ENCODE measurements around the gene HOGA1.

The HOGA1 gene

DNA sequence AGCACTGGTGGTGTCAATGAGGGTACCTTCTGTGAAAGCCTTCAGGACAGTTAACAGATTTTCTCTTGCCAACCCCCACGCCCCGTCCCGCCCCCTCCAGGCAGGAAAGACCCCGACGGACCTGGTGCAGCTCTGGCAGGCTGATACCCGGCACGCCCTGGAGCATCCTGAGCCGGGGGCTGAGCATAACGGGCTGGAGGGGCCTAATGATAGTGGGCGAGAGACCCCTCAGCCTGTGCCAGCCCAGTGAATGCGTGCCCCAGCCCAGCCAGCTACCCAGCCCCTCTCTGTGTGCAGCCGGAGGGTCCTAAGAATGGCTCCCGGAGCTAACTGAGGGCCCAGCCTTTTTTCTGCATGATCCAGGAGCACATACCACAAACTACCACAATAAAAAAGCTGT, 713 bp upstream of the HOGA1 start:
- Mint-ChIP-seq H3K27me3 (ENCODE audit: low read depth) (peaks cover 4% of the 10 kb centered on the region), H3K27ac (peak overlapping the region; percentile 96 to 97 (median 97)), H3K4me1 (peaks cover 9% of the 10 kb centered on the region), H3K4me3 (no peak overlapping the region), H3K9me3 (no peaks in the 10 kb centered on the region), H3K36me3 (ENCODE audit: low read depth) (no peaks in the 10 kb centered on the region)
- TF ChIP-seq, protein P1, sequence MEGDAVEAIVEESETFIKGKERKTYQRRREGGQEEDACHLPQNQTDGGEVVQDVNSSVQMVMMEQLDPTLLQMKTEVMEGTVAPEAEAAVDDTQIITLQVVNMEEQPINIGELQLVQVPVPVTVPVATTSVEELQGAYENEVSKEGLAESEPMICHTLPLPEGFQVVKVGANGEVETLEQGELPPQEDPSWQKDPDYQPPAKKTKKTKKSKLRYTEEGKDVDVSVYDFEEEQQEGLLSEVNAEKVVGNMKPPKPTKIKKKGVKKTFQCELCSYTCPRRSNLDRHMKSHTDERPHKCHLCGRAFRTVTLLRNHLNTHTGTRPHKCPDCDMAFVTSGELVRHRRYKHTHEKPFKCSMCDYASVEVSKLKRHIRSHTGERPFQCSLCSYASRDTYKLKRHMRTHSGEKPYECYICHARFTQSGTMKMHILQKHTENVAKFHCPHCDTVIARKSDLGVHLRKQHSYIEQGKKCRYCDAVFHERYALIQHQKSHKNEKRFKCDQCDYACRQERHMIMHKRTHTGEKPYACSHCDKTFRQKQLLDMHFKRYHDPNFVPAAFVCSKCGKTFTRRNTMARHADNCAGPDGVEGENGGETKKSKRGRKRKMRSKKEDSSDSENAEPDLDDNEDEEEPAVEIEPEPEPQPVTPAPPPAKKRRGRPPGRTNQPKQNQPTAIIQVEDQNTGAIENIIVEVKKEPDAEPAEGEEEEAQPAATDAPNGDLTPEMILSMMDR (IDR thresholded peaks at IDR 0.05; ENCODE audit: unreplicated experiment in 3 of 3), result no peak

DNA sequence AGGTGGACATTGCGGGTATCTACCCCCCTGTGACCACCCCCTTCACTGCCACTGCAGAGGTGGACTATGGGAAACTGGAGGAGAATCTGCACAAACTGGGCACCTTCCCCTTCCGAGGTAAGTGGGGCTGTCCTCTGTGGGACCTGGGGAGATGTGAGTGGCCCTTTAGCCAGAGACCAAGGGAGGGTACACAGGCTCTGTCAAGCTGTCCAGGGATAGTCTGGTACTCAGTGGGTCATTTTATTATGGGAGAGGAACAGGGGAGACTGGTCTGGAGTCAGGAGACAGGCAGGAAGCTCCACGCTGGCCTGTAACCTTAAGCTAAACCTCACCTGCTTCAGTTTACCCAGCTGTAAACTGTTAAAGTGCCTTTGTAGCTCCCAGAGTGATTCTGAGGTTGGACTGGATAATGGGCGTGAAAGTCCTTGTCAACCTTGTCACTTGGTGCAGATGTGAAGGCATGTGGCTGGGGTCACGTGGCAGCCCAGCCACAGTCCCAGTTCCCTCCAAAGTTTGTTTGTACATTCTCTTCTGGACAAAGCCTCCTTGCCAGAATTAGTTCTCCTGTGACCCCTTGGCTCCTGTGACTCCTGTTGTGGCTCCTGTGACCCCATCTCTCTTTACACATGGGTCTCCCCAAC, 729 bp downstream of the HOGA1 start:
- H3K4me1 Mint-ChIP-seq, result peaks cover 9% of the 10 kb centered on the region
- TF ChIP-seq, protein P1 (IDR thresholded peaks at IDR 0.05; ENCODE audit: unreplicated experiment in 3 of 3), result no peak
- H3K4me3 Mint-ChIP-seq, result peak overlapping the region; percentile 45 to 84 (median 80)
- H3K27me3 Mint-ChIP-seq (ENCODE audit: low read depth), result no peaks in the 10 kb centered on the region
- no peaks in the 10 kb centered on the region for H3K36me3 Mint-ChIP-seq (ENCODE audit: low read depth)
- H3K9me3 Mint-ChIP-seq, result no peaks in the 10 kb centered on the region
- H3K27ac Mint-ChIP-seq, result peak overlapping the region; percentile 96 to 97 (median 97)

DNA sequence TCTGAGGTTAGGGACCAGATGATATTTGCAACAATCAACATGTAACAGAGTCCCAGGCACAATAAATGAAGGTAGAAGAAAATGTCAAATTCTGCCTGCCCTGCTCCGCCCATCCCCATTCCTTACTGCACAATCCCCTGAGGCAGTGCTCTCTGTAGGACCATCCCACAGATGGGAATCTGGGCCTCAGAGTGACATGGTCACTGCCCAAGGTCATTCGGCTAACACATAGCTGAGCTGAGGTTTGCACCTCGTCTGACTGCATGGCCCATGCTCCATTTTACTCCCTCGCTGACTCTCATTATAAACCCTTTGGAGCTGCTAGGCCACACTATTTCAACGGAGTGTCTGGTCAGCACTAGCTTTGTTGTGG, 1.2 kb downstream of the HOGA1 start:
- H3K9me3 Mint-ChIP-seq, result no peaks in the 10 kb centered on the region
- H3K36me3 Mint-ChIP-seq (ENCODE audit: low read depth), result no peaks in the 10 kb centered on the region
- peak overlapping the region in 2 of 3 experiments; percentile 75 for H3K4me3 Mint-ChIP-seq
- peak overlapping the region; percentile 96 to 97 (median 97) for H3K27ac Mint-ChIP-seq
- TF ChIP-seq, protein P1 (IDR thresholded peaks at IDR 0.05; ENCODE audit: unreplicated experiment in 3 of 3), result no peak
- no peaks in the 10 kb centered on the region for H3K27me3 Mint-ChIP-seq (ENCODE audit: low read depth)
- H3K4me1 Mint-ChIP-seq, result peaks cover 9% of the 10 kb centered on the region

DNA sequence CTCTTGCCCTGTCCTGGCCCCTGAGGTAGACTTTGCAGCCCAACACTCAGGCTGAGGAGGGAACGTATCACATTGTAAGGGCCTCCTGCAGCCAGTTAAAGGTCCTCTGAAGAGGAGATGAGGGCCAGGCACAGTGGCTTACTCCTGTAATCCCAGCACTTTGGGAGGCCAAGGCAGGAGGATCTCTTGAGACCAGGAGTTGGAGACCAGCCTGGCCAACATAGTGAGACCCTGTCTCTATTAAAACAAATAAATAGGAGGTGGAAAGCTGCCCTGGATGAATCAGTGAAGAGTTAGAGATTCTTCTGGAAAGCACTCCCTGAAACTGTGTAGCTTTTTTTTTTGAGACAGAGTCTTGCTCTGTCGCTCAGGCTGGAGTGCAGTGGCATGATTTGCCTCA, 3.0 kb downstream of the HOGA1 start:
- no peaks in the 10 kb centered on the region for H3K9me3 Mint-ChIP-seq
- H3K27me3 Mint-ChIP-seq (ENCODE audit: low read depth), result no peaks in the 10 kb centered on the region
- TF ChIP-seq, protein P1 (IDR thresholded peaks at IDR 0.05; ENCODE audit: unreplicated experiment in 3 of 3), result no peak
- H3K4me1 Mint-ChIP-seq, result peaks cover 9% of the 10 kb centered on the region
- H3K4me3 Mint-ChIP-seq, result no peak overlapping the region
- H3K27ac Mint-ChIP-seq, result no peak overlapping the region
- no peaks in the 10 kb centered on the region for H3K36me3 Mint-ChIP-seq (ENCODE audit: low read depth)

DNA sequence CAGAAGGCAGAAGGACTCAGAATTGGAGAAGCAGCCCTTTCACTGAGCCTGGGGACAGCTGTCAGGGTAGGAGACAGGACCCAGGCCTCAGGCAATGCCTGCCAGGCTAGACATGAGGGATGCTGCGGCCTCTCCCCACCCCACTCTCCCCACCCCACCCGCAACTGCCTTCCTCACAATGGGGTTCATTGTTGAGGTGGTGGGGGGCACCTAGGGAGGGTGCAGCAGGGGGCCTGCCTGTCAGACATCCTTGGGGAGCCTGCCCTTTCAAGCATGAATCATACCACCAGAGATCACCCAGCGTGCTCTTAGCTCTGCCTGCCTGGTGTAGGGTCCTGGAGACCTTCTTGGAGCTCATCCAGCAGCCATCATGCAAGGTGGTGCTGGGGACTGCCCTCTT, 5.3 kb downstream of the HOGA1 start, which contains the start of gene C10orf62:
C10orf62 (plus strand) TSS at position 243 of the 400 bp plus-strand sequence. CDS start 177 bp downstream, outside the sequence.
- peak within 1 kb of the TSS in 1 of 3 experiments; percentile 30 for H3K4me3 Mint-ChIP-seq

More for the DNA sequence above, 5.3 kb downstream of the HOGA1 start, which contains the start of gene C10orf62:
- TF ChIP-seq, protein P1 (IDR thresholded peaks at IDR 0.05; ENCODE audit: unreplicated experiment in 3 of 3), result no peak
- H3K27me3 Mint-ChIP-seq (ENCODE audit: low read depth), result no peaks in the 10 kb centered on the region
- no peaks in the 10 kb centered on the region for H3K9me3 Mint-ChIP-seq
- no peak within 1 kb of the TSS for H3K27ac Mint-ChIP-seq
- H3K36me3 Mint-ChIP-seq (ENCODE audit: low read depth), result no peaks in the 10 kb centered on the region
- H3K4me1 Mint-ChIP-seq, result peaks cover 7% of the 10 kb centered on the region
